ENCODE measurements around the gene THOC3.
"Not testable (repeated sequence)": the region's sequence is repeated elsewhere in the genome, so short reads cannot be mapped to it uniquely, and the experiment has no call there.

Gene THOC3

DNA sequence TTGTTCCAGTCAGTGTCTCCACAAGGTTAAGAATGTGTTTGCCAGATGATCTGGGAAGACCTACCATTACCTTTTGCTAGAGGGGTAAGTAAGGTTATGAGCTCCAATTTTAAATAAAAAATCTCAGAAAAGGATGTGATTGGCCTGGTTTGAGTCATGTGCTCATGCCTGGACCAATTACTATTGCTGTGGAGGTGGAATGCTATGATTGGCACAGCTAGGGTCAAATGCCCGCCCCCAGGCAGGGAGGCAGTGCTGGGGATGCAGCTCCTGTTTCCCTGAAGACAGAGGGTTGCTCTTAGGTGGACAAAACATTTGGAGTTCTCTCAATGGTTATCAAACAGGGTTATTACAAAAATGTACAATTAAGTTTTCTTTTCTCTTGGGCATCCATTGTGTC lies 29.6 kb downstream of the THOC3 start:
- H3K27ac ChIP-seq, result not testable (repeated sequence)

DNA sequence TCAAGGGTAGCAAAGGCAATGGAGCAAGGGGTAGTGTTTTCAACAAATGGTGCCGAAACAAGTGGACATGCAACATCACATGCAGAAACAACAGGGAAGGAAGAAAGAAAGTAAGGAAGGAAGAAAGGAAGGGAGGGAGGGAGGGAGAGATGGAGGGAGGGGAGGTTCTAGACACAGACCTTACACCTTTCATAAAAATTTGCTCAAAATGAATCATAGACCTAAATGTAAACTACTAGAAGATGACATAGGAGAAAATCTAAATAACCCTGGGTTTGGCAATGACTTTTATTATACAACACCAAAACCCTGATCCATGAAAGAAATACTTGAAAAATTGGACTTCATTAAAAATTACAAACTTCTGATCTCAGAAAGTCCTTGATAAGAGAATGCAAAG lies 39.4 kb downstream of the THOC3 start:
- not testable (repeated sequence) for H3K27ac ChIP-seq

DNA sequence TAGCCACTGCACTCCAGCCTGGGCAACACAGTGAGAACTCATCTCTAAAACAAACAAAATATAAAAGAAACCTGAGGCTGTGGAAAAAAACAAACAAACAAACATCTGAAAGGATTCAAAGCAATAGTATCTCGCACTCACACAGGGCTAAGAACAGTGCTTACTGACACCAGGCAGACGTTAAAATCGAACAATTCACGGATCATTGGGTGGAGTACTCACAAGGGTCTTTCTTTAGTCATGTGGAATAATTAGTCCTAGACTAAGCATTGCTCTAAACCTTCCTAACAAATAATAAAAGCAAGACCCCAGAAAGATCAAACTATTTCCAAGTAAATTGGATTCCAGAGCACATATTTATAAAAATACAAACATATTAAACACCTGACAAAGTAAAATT lies 43.0 kb downstream of the THOC3 start:
- not testable (repeated sequence) for H3K27ac ChIP-seq

DNA sequence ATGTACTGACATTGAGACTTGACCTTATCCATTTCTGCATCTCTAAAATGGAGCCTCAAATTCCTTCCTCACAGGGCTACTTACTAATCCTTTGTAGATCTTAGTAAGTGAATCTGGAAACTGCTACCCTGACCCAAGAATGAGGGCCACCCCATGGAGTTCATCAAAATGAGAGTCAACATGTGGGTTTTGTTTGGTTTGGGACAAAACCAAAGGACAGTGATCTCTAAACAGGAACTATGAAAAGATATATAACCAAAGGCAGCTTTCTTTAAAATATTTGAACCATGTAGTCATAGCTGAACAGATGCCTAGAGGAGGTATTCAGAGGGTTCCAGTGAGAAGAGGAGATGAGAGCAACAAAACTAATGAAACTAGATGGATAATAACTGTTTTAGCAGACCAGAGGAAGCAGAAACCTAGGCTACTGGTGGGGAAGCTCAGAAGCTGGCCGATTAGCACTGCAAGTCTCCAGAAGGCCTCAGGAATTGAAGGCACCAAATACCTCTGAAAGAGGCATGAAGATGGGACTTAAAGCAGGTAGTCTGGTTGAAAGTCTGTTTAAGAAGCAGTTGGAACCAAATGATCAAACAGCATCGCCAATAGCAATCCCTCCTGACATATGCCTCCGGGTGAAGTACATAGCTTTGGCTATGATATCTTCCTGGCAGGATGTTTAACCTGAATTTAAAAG lies 45.8 kb downstream of the THOC3 start:
- H3K27ac ChIP-seq, result no peak overlapping the region
- TF ChIP-seq, protein P1, sequence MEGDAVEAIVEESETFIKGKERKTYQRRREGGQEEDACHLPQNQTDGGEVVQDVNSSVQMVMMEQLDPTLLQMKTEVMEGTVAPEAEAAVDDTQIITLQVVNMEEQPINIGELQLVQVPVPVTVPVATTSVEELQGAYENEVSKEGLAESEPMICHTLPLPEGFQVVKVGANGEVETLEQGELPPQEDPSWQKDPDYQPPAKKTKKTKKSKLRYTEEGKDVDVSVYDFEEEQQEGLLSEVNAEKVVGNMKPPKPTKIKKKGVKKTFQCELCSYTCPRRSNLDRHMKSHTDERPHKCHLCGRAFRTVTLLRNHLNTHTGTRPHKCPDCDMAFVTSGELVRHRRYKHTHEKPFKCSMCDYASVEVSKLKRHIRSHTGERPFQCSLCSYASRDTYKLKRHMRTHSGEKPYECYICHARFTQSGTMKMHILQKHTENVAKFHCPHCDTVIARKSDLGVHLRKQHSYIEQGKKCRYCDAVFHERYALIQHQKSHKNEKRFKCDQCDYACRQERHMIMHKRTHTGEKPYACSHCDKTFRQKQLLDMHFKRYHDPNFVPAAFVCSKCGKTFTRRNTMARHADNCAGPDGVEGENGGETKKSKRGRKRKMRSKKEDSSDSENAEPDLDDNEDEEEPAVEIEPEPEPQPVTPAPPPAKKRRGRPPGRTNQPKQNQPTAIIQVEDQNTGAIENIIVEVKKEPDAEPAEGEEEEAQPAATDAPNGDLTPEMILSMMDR (IDR thresholded peaks at IDR 0.05), result no peak
- TF ChIP-seq ZFX (IDR thresholded peaks at IDR 0.05; ENCODE audit: borderline replicate concordance), result no peak

DNA sequence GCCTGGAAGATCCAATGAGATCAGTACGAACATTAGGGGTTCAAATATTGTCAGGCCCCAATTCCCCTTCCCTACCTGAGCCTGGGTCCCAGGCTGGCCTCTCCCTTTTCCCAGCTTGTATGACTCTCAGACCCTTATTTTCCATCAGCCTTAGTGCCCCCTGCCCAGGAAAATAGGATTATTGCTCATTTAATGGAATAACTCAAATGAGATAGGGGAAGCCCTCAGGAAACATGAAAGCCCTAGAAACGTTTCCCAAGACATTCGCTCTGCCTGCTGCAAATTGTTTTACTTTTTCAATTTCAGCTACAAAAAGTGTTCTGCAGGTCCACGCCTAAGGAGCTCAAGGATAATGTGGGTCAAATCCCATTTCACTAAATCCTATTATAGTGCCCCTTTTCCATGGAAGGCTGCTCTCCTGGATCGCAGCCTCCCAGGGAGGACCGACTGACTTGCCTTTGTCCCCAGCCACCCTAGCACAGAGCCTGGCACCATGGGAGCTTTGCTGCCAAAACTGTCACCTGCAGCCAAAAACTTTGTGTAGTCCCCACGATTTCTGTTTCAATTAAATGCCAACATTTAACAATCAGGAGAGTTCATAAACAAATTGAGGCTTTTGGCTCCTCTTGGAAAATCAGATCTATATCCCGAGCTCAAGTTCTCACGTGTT lies 46.9 kb downstream of the THOC3 start:
- no peak for TF ChIP-seq ZFX (IDR thresholded peaks at IDR 0.05; ENCODE audit: borderline replicate concordance)
- TF ChIP-seq, protein P1 (IDR thresholded peaks at IDR 0.05), result no peak
- no peak overlapping the region for H3K27ac ChIP-seq

DNA sequence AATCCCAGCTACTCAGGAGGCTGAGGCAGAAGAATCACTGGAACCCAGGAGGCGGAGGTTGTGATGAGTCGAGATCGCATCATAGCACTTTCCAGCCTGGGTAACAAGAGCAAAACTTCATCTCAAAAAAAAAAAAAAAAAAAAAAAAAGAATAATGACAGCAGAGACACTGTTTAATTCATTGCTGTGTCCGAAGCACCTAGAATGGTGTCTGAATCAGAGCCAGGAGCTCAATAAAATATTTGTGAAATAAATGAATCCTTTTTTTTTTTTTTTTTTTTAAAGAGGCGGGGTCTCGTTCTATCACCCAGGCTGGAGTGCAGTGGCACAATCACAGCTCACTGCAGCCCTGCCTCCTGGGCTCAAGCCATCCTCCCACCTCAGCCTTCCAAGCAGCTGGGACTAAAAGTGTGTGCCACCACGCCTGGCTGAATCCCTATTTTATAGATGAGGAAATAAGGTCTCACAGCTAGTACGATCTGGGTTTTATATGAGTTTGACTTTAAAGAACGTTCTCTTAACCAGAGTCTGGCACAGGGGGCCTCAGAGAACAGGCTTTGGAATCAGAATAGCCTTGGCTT lies 47.8 kb downstream of the THOC3 start:
- TF ChIP-seq, protein P1 (IDR thresholded peaks at IDR 0.05), result no peak
- no peak for TF ChIP-seq ZFX (IDR thresholded peaks at IDR 0.05; ENCODE audit: borderline replicate concordance)
- no peak overlapping the region for H3K27ac ChIP-seq

DNA sequence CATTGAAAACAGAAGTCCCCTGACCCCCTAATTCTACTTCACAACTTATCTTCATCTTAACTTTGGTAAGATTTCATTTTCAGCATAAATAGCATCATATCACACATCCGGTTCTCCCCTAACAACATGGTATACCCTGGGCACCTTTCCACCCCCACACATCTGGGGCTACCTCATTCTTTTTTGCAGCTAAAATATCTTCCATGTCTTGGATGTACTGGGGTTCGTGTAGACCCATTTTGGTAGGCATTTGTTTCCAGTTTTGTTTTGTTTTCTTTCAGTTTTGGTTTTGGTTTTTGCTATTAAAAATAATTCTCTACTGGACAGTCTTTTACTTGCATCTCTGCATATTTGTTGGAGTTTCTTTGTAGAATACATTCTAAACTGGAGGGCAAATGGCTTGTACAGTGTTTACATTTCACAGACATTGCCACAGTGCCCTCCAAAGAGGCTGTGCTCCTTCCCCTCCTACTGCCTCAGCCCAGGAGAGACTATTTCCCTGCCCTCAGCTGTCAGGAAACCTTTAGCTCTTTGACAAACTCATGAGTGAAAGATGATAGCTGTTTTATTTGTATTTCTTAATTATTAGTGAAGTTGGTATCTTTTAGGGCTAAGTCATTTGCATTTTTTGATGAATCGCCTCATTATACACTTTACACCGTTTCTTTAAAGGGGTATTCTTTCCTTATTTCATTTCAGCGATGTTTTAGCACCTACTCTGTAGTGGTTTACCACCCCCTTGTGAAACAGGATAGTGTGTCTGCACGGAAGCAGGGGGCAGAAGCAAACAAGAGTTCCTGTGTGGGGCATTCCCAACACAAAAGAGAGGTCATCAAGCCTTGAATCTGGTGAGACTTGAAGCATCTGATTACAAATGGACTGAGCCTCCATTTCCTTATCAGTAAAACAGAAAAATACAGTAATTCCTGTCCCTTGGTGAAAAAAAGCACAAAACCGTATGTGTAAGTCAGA lies 52.8 kb downstream of the THOC3 start:
- not testable (repeated sequence) for H3K27ac ChIP-seq

DNA sequence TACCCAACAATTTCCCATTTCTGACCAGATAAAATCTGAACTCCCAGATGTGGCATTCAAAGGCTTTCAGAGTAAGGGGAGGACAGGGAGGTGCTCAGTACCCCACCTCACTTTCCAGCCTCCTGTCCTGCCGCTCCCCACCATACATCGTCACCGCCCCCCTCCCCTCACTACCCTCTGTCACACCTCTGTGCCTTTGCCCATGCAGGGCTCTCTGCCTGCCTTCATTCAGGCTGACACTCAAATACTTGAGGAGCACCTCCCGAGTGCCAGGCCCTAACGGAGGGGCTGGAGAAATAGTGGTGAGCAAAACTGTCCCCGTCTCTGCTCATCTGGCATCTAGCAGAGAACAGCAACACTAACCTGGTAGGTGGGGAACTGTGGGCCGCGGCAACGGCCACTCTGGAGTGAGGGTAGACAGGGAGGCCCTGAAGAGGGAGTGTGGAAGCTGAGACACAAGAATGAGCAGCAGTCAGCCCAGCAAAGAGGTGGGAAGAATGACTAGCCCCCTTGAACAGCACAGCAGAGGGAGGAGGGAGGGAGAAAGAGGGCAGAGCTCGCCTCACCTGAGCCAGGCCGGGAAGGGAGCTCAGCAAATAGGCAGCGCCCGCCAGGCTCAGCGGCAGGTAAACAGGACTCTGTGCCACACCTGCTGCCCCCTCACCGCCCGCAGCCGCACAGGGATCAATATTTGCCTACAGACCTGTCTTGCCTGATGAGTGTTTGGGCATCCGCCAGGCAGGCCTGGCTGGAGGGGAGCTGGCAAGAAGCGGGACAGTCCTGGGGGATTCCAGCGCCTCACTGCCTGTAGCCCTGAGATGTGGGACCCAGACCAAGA lies 54.1 kb downstream of the THOC3 start:
- not testable (repeated sequence) for H3K27ac ChIP-seq

DNA sequence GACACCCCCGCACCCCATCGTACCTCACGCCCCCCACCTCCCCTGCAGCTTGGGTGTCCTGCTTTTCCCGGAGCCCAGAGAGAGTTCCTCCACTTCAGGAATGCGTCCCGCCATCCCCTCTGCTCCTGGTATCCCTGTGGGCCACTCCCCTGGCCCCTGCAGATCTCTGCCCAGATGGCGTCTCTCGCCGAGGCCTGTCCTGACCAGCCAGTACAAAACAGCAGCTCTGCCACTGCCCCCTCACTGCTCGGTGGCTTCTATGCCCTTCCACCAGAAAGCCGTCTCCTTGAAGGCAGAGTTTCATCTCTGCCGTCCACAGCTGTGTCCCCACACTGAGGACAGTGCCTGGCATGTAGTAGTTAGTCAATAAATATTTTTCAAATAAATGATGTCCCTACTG lies 58.0 kb downstream of the THOC3 start:
- H3K27ac ChIP-seq, result not testable (repeated sequence)
